KMS-11 (cell line): Measurements from ENCODE around the gene TMEM158.

Source experiments
- H2AFZ ChIP-seq: fragments of 200-600 bp; sonication (generic); 2 replicates; pipeline ENCODE4 v1.6.1; 2016; ENCODE audit warnings: antibody characterized with exemption, mixed run types, low read depth
- H3K27ac ChIP-seq: fragments of 200-600 bp; sonication (generic); 2 replicates; pipeline ENCODE4 v1.6.1; 2016; ENCODE audit warnings: mild to moderate bottlenecking, mixed run types
- H3K27me3 ChIP-seq: fragments of 200-600 bp; sonication (generic); 2 replicates; pipeline ENCODE4 v1.6.1; 2017; ENCODE audit warnings: mild to moderate bottlenecking, low read depth, mixed run types, moderate library complexity; ENCODE audit not compliant: insufficient read depth
- H3K36me3 ChIP-seq: fragments of 200-600 bp; sonication (generic); 2 replicates; pipeline ENCODE4 v1.6.1; 2017; ENCODE audit warnings: mild to moderate bottlenecking, mixed run types; ENCODE audit not compliant: insufficient read depth
- H3K4me1 ChIP-seq: fragments of 200-600 bp; sonication (generic); 2 replicates; pipeline ENCODE4 v1.6.1; 2016; ENCODE audit warnings: mild to moderate bottlenecking, low read depth, mixed run types; ENCODE audit not compliant: poor library complexity, severe bottlenecking
- H3K4me2 ChIP-seq: fragments of 200-600 bp; sonication (generic); 2 replicates; pipeline ENCODE4 v1.7.0; 2016; ENCODE audit warnings: mild to moderate bottlenecking, mixed run types
- H3K4me3 ChIP-seq: fragments of 200-600 bp; sonication (generic); IDR thresholded peaks from 2 replicates; pipeline ENCODE4 v1.6.1; 2017; ENCODE audit warnings: low read depth, low read length, mixed read lengths; ENCODE audit not compliant: insufficient read depth
- H3K79me2 ChIP-seq: fragments of 200-600 bp; sonication (generic); 2 replicates; pipeline ENCODE4 v1.6.1; 2016; ENCODE audit warnings: low read depth, mixed run types; ENCODE audit not compliant: insufficient read depth
- H3K9ac ChIP-seq: fragments of 200-600 bp; sonication (generic); 2 replicates; pipeline ENCODE4 v1.6.1; 2016; ENCODE audit warnings: mild to moderate bottlenecking, mixed run types
- H4K20me1 ChIP-seq: fragments of 200-600 bp; sonication (generic); 2 replicates; pipeline ENCODE4 v1.6.1; 2016; ENCODE audit warnings: mild to moderate bottlenecking, mixed run types; ENCODE audit not compliant: insufficient read depth
- CTCF ChIP-seq: fragments of 200-600 bp; sonication (generic); conservative IDR thresholded peaks from 2 replicates; pipeline ENCODE4 v1.6.1; 2017; ENCODE audit warnings: low read depth, mild to moderate bottlenecking, antibody characterized with exemption, low read length, moderate library complexity, mixed read lengths

TMEM158 gene

DNA sequence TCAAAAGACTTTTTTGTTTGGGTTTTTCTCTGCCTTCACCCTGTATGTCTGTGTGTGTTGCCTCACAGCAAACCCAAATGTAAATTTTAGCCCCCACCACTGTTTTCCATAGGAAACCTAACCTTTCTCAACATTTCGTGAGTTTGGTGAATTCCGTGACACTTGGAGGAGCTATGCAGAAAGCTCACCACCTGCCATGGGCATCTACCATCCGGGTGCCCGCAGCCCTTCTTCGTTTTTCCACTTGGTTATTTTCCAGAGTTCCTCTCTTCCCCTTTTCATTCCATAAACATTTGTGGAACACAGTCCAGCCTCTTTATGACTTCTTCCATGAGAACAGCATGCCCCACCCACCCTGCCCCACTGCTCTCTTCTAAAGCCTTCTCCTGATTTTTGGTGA lies 31.3 kb downstream of the TMEM158 start:
- Histone ChIP-seq H3K27me3 (no peaks in the 10 kb centered on the region), H3K79me2 (no peaks in the 10 kb centered on the region), H2AFZ (no peak overlapping the region), H3K4me3 (no peak overlapping the region), H3K4me1 (no peaks in the 10 kb centered on the region), H3K27ac (no peak overlapping the region), H4K20me1 (no peaks in the 10 kb centered on the region), H3K4me2 (no peak overlapping the region), H3K36me3 (no peaks in the 10 kb centered on the region), H3K9ac (no peak overlapping the region)
- no peak for TF ChIP-seq CTCF

- H3K4me2 ChIP-seq = no peak overlapping the region
- no peaks in the 10 kb centered on the region for H3K36me3 ChIP-seq
- H3K9ac ChIP-seq = no peak overlapping the region
- H3K4me3 ChIP-seq = no peak overlapping the region
- H4K20me1 ChIP-seq = no peaks in the 10 kb centered on the region
- no peak overlapping the region for H2AFZ ChIP-seq
- no peaks in the 10 kb centered on the region for H3K4me1 ChIP-seq
- no peaks in the 10 kb centered on the region for H3K27me3 ChIP-seq
- TF ChIP-seq CTCF = no peak
- H3K79me2 ChIP-seq = no peaks in the 10 kb centered on the region
- no peak overlapping the region for H3K27ac ChIP-seq
Measured at GRCh38 chr3:45191924-45192417, 34.1 kb downstream of the TMEM158 start.

GRCh38 chr3:45191424-45191823 lies 34.7 kb downstream of the TMEM158 start:
- no peaks in the 10 kb centered on the region for H4K20me1 ChIP-seq
- no peak for TF ChIP-seq CTCF

GRCh38 chr3:45188719-45189659 lies 37.1 kb downstream of the TMEM158 start:
- Histone ChIP-seq H3K4me2 (no peak overlapping the region), H3K4me1 (peaks cover 16% of the 10 kb centered on the region), H3K27me3 (no peaks in the 10 kb centered on the region), H3K36me3 (no peaks in the 10 kb centered on the region), H4K20me1 (no peaks in the 10 kb centered on the region), H3K27ac (no peak overlapping the region), H3K79me2 (no peaks in the 10 kb centered on the region), H3K9ac (no peak overlapping the region), H2AFZ (no peak overlapping the region), H3K4me3 (no peak overlapping the region)
- TF ChIP-seq CTCF = no peak

More at GRCh38 chr3:45191424-45191823, 34.7 kb downstream of the TMEM158 start:
- no peak overlapping the region for H3K9ac ChIP-seq
- H3K27ac ChIP-seq = no peak overlapping the region
- no peak overlapping the region for H3K4me3 ChIP-seq
- no peaks in the 10 kb centered on the region for H3K79me2 ChIP-seq
- H3K4me1 ChIP-seq = no peaks in the 10 kb centered on the region
- H3K36me3 ChIP-seq = no peaks in the 10 kb centered on the region
- H3K4me2 ChIP-seq = no peak overlapping the region
- H2AFZ ChIP-seq = no peak overlapping the region
- no peaks in the 10 kb centered on the region for H3K27me3 ChIP-seq
